ENCODE results near the gene KRTAP9-8.
"Not testable (repeated sequence)": the region's sequence is repeated elsewhere in the genome, so short reads cannot be mapped to it uniquely, and the experiment has no call there.

KRTAP9-8 gene

GRCh38 chr17:41251261-41251660 lies 13.5 kb downstream of the KRTAP9-8 start:
- DNase-seq (ENCODE audit: low read depth) = no peak
- H3K4me3 ChIP-seq (ENCODE audit: low read depth, low read length) = no peak overlapping the region
- TF ChIP-seq CTCF (IDR thresholded peaks at IDR 0.05; ENCODE audit: insufficient read depth, low read depth, low read length, missing control alignments) = no peak

DNA sequence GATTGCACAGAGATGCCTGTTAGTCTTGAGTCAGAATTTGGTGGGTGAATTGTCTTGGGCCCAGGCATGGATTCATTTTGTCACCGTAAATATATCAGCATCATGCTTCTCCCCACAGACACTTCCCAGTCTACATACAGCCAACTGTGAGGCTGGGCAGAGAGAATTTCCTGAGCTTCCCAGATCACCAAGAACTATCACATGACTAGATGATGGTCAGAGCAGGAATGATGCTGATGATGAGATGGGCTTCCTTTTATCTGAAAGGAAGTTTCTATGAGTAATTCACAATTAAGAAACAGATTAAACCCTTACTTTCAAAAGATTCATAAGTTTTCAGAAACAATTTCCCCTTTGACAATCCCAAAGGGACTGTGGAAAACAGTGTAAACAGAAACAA lies 17.1 kb downstream of the KRTAP9-8 start:
- no peak overlapping the region for H3K4me3 ChIP-seq (ENCODE audit: low read depth, low read length)
- no peak for TF ChIP-seq CTCF (IDR thresholded peaks at IDR 0.05; ENCODE audit: insufficient read depth, low read depth, low read length, missing control alignments)
- no peak for DNase-seq (ENCODE audit: low read depth)

- H3K4me3 ChIP-seq (ENCODE audit: low read depth, low read length); DNase-seq (ENCODE audit: low read depth): not testable (repeated sequence)
These were observed 17.8 kb downstream of the KRTAP9-8 start, which contains the start of gene KRTAP9-9 for GRCh38 chr17:41255381-41256290. Gene KRTAP9-9 (plus strand): TSS chr17:41255384.

DNA sequence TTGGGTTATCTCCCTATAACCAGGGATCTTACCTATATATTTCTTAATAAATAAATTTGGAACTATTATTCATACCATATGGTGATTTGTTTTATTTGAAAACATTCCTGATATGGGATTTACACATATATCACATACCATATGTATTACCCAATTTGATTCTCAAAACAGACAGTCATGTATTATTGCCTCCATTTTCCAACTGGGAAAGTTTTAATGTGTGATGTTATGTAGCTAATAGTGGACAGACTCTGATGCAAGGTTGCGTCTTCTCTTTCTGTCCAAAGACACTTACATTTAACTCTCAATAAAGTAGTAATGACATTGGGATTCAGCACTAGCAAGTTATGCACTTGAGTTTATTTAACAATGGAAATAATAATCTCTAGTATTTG lies 18.5 kb downstream of the KRTAP9-8 start:
- DNase-seq (ENCODE audit: low read depth) = no peak
- no peak for TF ChIP-seq CTCF (IDR thresholded peaks at IDR 0.05; ENCODE audit: insufficient read depth, low read depth, low read length, missing control alignments)
- no peak overlapping the region for H3K4me3 ChIP-seq (ENCODE audit: low read depth, low read length)

DNA sequence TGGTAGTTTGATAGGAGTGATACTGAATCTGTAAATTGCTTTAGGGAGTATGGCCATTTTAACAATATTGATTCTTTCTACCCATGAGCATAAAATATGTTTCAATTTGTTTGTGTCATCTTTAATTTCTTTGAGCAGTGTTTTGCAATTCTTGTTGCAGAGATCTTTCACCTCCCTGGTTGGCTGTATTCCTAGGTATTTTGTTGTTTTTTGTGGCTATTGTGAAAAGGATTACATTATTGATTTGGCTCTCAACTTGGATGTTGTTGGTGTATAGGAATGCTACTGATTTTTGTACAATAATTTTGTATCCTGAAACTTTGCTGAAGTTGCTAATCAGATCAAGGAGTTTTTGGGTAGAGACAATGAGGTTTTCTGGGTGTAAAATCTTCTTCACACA lies 20.6 kb downstream of the KRTAP9-8 start:
- H3K4me3 ChIP-seq (ENCODE audit: low read depth, low read length) = no peak overlapping the region
- no peak for TF ChIP-seq CTCF (IDR thresholded peaks at IDR 0.05; ENCODE audit: insufficient read depth, low read depth, low read length, missing control alignments)
- no peak for DNase-seq (ENCODE audit: low read depth)

DNA sequence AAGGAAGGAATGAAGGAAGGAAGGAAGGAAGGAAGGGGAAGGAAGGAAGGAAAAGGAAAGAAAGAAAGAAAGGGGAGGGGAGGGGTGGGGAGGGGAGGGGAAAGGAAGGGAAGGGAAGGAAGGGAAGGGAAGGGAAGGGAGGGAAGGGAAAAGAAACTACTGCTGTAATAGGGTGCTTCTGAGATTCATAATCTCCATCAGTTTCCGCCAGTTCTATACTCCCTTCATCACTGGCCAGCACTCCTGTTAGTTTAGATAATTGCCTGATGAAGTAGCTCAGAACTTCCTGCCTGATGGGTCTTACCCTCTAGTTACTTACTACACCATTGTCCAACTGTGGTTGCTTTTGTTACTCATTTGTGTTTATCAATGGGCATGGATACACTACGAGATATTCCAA lies 25.4 kb downstream of the KRTAP9-8 start:
- no peak for TF ChIP-seq CTCF (IDR thresholded peaks at IDR 0.05; ENCODE audit: insufficient read depth, low read depth, low read length, missing control alignments)
- no peak overlapping the region for H3K4me3 ChIP-seq (ENCODE audit: low read depth, low read length)
- no peak for DNase-seq (ENCODE audit: low read depth)

DNA sequence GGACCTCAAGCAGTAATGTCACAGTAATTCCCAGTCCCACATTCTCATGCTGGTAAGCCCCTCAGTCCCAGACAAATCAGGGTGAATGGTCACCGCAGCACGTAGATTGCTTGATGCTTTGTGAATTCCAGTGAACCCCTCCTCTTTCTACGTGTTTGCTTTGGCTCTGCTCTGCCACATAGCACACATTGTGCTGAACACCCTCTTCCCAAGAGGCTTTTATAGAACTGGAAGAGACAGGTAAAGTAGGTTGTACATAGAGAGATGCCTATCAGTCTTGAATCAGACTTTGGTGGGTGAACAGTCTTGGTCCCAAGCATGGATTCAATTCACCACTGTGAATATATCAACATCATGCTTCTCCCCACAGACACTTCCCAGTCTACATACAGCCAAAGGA lies 26.8 kb downstream of the KRTAP9-8 start:
- no peak for DNase-seq (ENCODE audit: low read depth)
- no peak overlapping the region for H3K4me3 ChIP-seq (ENCODE audit: low read depth, low read length)
- no peak for TF ChIP-seq CTCF (IDR thresholded peaks at IDR 0.05; ENCODE audit: insufficient read depth, low read depth, low read length, missing control alignments)

All from GM12865 (cell line).